Esophagus squamous epithelium (tissue), 5 donors: ENCODE measurements around the gene TMPRSS15. TPM values are rescaled to one million over a fixed set of nuclear protein-coding genes. Genes with fewer than 3 reads are reported as not detected.

Experiments used
- DNase-seq: peaks from one replicate; lab custom pipeline; 2025; lab: John Stamatoyannopoulos, UW
- H3K27ac ChIP-seq, 4 donors: fragments of 200-600 bp; sonication (generic); one replicate each; pipeline ENCODE4 v1.5.1; 2016 to 2019; ENCODE audit warnings: mild to moderate bottlenecking in 1 of 4
- H3K27me3 ChIP-seq, 4 donors: fragments of 200-600 bp; sonication (generic); 1 replicate in 3 of 4; 2 replicates in 1 of 4; pipeline versions ENCODE4 v1.5.1 to v1.6.0; 2017 to 2021; ENCODE audit warnings: antibody characterized with exemption in 1 of 4
- H3K36me3 ChIP-seq, 3 donors: fragments of 200-600 bp; sonication (generic); one replicate each; pipeline ENCODE4 v1.5.1; 2016 to 2019
- H3K4me1 ChIP-seq, 3 donors: fragments of 200-600 bp; sonication (generic); one replicate each; pipeline ENCODE4 v1.5.1; 2017 to 2019
- H3K4me3 ChIP-seq, 4 donors: fragments of 200-600 bp; sonication (generic); 1 replicate in 3 of 4; 2 replicates in 1 of 4; pipeline ENCODE4 v1.5.1; 2016 to 2019; ENCODE audit warnings: mild to moderate bottlenecking in 2 of 4, moderate library complexity in 1 of 4
- H3K9me3 ChIP-seq, 3 donors: fragments of 200-600 bp; sonication (generic); one replicate each; pipeline ENCODE4 v1.5.1; 2016 to 2019
- CTCF ChIP-seq, 6 experiments: fragments of 450-650 bp in 4 of 6; fragments of 200-600 bp in 2 of 6; sonication (generic) in 2 of 6; IDR thresholded peaks; one replicate each; pipeline ENCODE4 v1.5.1; 2016 to 2019; ENCODE audit warnings: antibody characterized with exemption in 6 of 6, mild to moderate bottlenecking in 4 of 6, moderate library complexity in 4 of 6
- POLR2A ChIP-seq, 4 donors: fragments of 450-650 bp; IDR thresholded peaks; one replicate each; pipeline ENCODE4 v1.6.1; 2017; ENCODE audit warnings: antibody characterized with exemption in 4 of 4, mild to moderate bottlenecking in 4 of 4, moderate library complexity in 3 of 4
- intact Hi-C: fragments of 100-400 bp; cut with DNase I; formaldehyde crosslinking; loops from one replicate; pipeline ENCODE4 v1.15.0; 2022
- total RNA-seq, 4 donors: library from RNA; depleted of rRNA; stranded (reverse); fragments of >200 nt; gene quantifications; one replicate each; pipeline ENCODE4 v1.1.0, GENCODE V29; 2016
- donor health status: DM: yes; HTN: yes; CAD: no.

Gene TMPRSS15
- total RNA-seq, 4 donors from 2014 or later, result not detected

DNA sequence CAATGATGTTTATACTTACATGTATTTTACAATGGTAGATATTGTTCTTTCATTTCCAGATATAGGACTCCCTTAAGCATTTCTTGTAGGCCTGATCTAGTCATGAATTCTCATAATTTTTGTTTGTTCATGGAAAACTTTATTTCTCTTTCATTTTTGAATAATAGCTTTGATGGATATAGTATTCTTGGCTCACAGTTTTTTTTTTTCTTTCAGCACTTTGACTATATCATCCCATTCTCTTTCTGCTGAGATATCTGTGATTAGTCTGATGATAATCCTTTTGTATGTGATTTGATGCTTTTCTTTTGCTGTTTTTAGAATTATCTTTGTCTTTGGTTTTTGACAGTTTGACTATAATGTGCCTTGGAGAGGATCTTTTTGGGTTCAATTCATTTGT lies 183.1 kb downstream of the TMPRSS15 start:
- TF ChIP-seq POLR2A (IDR thresholded peaks at IDR 0.05) (no peak), CTCF (IDR thresholded peaks at IDR 0.05) (no peak)
- Histone ChIP-seq H3K9me3 (peaks cover 0 to 24% (median 3%) of the 10 kb centered on the region in 3 donors), H3K4me3 (no peak overlapping the region)

More for the DNA sequence above, 183.1 kb downstream of the TMPRSS15 start:
- Histone ChIP-seq H3K4me1 (no peaks in the 10 kb centered on the region), H3K27me3 (no peaks in the 10 kb centered on the region), H3K27ac (no peak overlapping the region), H3K36me3 (no peaks in the 10 kb centered on the region)
- intact Hi-C loops, result no loop called here
- DNase-seq, result no peak

Other genes starting within 250 kb of the TMPRSS15 start
- under 1 TPM in 3 of 4 donors, not detected in 1; 0.15 to 0.57 (median 0.22) TPM for gene CHODL, start 159.0 kb downstream of the TMPRSS15 start, total RNA-seq